Measurements from ENCODE around the gene NEDD4. TPM values are rescaled to one million over a fixed set of nuclear protein-coding genes. Genes with fewer than 3 reads are reported as not detected.
"Not testable (repeated sequence)": the region's sequence is repeated elsewhere in the genome, so short reads cannot be mapped to it uniquely, and the experiment has no call there.

The NEDD4 gene
- polyA plus RNA-seq, 3 donors, result 13.6 to 15.5 (median 13.6) TPM

DNA sequence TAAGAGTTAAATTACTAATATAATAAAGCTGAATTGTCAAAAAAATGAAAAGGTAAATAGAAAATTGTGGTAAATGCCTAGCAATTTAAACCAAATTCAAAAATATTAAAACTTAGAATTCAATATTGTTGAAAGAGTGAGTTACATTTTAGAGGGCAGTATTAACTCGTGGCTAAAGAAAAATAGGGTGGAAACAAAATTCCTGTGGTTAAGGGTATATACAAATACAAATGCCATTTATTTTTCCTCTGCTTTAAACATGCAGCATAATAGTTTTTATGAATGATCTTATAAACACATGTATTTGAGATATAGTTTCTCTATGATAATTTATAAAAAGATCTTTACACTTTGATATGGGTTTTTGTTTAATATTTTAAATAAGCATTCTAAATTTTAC, 79.0 kb downstream of the NEDD4 start:
- DNase-seq (ENCODE audit: extremely low read depth in 1 of 11, low read depth in 9 of 11, low spot score in 4 of 11), result no peak

GRCh38 chr15:55912982-55913381, 80.4 kb downstream of the NEDD4 start:
- DNase-seq (ENCODE audit: extremely low read depth in 1 of 11, low read depth in 9 of 11, low spot score in 4 of 11), result no peak

DNA sequence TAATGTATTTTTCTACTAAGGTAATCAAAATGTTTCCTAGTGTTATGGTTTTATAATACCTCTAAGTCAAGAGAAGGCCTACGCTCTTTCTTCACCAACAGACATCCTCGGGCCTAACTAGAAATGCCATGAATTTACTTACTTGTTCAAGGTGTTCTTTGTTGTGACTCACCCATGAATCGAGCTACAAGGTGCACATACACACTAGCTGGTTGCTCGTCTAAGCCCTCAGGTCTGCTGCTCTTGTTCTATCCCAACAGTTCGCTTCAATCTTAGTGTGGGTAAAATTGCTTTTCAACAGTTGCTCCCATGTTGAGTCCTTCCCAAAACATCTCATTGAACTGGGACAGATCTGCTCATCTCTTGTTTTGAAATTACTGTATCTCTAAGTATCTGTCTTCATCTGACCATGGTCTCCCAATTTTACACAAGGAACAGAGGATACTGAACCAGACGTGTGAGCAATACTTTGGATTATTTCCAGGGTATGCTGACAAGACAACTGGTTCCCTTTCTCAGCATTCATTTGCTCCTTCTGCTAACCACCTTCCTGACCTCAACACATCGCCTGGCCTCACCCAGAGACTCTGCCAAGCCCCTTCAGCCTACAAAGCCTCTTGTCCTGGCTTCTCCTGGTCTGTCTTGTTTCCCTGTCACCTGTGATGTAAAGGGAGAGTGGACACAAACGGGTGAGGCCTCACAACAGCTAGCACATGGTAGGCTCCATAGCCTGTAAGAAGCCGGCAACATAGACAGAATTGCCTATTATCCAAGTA, 84.2 kb downstream of the NEDD4 start:
- DNase-seq (ENCODE audit: extremely low read depth in 1 of 11, low read depth in 9 of 11, low spot score in 4 of 11), result no peak

- DNase-seq (ENCODE audit: extremely low read depth in 1 of 11, low read depth in 9 of 11, low spot score in 4 of 11), result no peak
Measured at GRCh38 chr15:55907797-55908196, 85.6 kb downstream of the NEDD4 start.

- no peak for DNase-seq (ENCODE audit: extremely low read depth in 1 of 11, low read depth in 9 of 11, low spot score in 4 of 11)
Measured at GRCh38 chr15:55902981-55903380, 90.4 kb downstream of the NEDD4 start.

DNA sequence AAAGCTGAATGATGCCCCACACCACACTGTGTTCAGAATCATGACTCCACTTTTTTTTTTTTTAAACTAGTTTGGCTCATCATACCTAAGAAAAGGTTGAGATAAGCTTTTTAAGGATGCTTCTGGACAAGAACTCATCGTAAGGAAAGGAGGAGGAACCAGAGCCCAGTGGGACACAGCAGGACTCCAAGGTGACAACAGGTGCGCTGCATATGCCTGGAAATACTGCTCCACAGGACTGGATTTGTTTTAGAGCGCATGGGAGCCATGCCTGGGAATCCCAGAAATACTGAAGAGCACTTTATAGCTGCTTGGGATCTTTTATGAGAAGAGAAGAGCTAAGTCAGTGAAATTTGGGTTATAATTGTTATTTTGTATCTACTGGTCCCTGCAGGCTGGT, 93.4 kb downstream of the NEDD4 start:
- no peak for DNase-seq (ENCODE audit: extremely low read depth in 1 of 11, low read depth in 9 of 11, low spot score in 4 of 11)

DNA sequence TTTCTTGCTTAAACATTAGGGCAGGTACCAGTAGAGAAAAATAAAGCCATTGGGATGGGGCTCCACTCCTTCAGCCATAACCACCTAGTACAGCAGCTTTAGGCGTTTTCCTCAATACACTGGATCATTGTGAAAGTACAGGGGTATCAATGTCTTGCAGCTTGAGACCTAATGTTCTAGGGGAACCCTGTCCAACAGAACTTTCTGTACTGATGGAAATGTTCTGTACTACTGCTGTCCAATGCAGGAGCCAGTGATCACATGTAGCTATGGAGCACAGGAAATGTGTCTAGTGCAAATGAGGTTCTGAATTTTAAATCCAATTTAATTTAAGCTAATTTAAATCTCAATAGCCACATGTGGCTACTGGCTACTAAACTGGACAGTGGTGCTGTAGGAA, 93.9 kb downstream of the NEDD4 start:
- no peak for DNase-seq (ENCODE audit: extremely low read depth in 1 of 11, low read depth in 9 of 11, low spot score in 4 of 11)

- peak in 4 of 11 donors; percentile 17 to 49 (median 25) for DNase-seq (ENCODE audit: extremely low read depth in 1 of 11, low read depth in 9 of 11, low spot score in 4 of 11)
Measured at GRCh38 chr15:55897560-55898336, 95.7 kb downstream of the NEDD4 start.

DNA sequence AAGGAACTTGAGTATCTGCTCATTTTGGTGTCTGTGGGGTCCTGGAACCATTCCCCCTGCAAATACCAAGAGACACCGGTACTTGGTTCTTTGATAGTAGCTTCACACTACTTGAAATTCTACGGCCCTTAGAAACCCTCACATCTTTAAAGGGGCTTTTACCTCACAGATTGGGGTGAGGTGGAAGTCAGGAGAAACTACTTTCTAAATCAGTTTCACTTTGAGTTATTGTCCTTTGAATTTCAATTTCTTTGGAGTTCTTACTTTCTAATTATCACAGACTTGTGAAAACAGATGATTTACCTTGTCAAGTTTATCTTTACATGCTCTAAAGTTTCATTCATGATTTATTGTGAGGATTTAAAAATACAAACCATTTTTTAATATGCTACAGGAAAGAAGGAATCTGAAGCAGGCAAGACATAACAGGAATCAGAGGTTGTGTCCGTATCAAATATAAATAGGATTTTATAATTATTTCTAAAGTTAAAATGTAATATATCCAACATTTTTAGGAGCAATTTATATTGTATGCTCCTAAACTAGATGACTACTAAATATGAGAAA, 98.9 kb downstream of the NEDD4 start:
- no peak for DNase-seq (ENCODE audit: extremely low read depth in 1 of 11, low read depth in 9 of 11, low spot score in 4 of 11)

DNA sequence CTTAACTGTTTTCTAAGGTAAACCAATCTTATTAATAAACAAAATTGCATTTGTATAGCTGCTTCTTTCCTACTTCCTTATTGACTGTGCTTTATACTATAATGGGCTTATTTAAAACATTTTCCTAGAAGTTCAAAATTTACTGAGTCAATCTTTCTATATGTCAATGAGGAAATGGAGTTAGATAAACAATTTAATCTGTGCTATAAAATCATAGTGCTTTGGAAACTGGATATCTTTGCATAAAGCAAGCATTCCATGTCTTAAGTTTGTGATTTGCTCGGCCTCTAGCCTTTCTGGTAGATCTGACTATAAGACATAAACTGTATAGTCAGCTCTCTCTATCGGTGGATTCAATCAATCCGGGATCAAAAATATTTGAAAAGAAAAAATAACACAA, 99.6 kb downstream of the NEDD4 start:
- DNase-seq (ENCODE audit: extremely low read depth in 1 of 11, low read depth in 9 of 11, low spot score in 4 of 11), result no peak

GRCh38 chr15:55891196-55891595, 102.2 kb downstream of the NEDD4 start:
- DNase-seq (ENCODE audit: extremely low read depth in 1 of 11, low read depth in 9 of 11, low spot score in 4 of 11), result no peak

DNA sequence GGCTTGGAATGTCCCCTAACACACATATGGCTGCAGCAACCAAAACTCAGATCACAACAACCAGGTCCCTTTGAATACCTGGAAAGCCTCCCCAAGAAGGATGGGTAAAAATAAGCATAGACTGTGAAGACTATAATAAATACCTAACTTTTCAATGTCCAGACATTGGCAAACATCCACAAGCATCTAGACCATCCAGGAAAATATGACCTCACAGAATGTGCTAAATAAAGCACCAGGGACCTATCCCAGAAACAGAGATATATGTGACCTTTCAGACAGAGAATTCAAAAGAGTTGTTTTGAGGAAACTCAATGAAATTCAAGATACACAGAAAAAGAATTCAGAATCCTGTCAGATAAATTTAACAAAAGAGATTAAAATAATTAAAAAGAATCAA, 109.2 kb downstream of the NEDD4 start:
- no peak for DNase-seq (ENCODE audit: extremely low read depth in 1 of 11, low read depth in 9 of 11, low spot score in 4 of 11)

- DNase-seq (ENCODE audit: extremely low read depth in 1 of 11, low read depth in 9 of 11, low spot score in 4 of 11), result no peak
Measured at GRCh38 chr15:55879181-55879580, 114.2 kb downstream of the NEDD4 start.

DNA sequence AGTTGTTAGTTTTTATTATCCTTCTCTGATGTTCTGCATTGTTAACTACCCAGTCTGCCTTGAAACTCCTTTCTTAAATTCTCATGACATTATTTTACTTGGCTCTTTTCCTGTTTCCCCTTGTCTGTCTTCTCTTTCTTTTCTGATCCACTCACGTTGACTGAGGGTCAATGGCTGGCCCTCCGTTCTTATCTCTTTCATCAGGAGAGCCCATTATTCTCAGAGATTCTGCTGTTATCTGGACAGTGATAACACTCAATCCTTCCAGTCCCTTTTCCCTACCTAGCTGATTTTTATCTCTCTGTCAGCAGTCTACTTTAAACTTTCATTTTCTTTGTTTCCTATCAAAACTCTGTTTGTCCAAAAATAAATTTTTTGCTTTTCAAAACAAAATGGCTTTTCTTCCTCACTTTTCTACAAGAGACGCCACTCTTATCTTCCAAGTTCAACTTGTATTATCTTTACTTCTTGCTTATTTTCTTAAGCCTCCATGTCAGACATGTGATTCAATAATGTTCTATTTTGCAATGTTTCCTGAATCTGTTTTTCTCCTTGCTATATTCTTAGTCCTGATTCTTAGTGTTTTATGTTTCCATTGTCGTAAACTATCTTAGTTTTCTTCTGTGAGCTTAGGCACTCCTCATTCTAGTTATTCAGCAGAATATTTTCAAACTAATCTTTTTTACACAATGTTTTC, 120.2 kb downstream of the NEDD4 start:
- no peak for DNase-seq (ENCODE audit: extremely low read depth in 1 of 11, low read depth in 9 of 11, low spot score in 4 of 11)

DNA sequence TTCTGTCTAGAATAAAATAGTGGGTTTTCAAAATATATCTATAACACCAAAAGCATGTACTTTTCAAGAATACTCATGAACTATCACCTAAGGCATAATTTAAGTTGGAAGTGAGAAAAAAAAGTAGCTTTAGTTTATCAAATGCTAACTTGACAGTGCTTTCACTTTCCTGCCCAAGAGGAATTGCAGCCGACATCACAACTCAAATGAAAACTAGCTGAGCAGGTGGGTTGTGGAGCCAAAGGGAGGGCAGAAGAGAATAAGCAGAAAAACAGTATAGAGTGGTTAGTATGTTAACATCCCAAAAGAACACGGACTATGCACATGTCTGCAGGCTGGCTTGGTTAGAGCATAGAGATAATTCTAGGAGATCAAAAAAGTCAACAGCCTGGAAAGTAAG, 120.9 kb downstream of the NEDD4 start:
- no peak for DNase-seq (ENCODE audit: extremely low read depth in 1 of 11, low read depth in 9 of 11, low spot score in 4 of 11)

DNA sequence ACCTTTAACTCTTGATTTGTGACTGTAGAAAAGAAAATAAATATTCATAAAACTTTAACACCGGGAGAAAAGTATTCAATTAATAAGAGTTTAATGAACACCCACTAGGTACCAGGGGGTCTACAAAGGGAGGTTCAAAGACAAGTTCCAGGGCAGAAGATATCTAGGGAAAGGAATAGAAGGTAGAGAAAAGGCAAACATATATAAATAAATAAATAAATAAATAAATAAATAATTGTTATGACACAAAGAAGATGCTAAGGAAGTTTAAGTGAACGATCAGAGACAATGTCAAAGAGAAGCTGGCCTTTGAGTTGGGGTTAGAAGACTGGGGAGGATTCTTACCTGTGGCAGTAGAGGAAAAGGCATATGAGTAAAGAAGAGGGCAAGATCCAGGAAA, 123.8 kb downstream of the NEDD4 start:
- no peak for DNase-seq (ENCODE audit: extremely low read depth in 1 of 11, low read depth in 9 of 11, low spot score in 4 of 11)

DNA sequence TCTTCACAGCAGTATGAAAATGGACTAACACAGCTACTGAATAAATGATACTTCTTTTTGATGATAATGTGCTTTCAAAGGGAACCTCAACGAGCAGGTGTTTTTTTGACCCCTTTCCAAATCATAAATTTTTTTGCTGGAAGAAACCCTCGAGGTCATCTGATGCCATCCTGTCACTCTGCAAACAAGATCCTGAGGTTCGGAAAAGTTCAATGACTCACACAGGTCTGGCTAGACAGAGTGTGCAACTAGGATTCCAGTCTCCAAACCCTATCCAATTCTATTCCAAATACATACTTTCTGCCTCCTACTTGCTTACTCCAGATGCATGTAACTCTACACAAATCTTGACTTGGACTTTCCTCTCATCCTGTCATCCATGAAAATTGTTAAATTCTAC, 124.7 kb downstream of the NEDD4 start:
- no peak for DNase-seq (ENCODE audit: extremely low read depth in 1 of 11, low read depth in 9 of 11, low spot score in 4 of 11)

DNA sequence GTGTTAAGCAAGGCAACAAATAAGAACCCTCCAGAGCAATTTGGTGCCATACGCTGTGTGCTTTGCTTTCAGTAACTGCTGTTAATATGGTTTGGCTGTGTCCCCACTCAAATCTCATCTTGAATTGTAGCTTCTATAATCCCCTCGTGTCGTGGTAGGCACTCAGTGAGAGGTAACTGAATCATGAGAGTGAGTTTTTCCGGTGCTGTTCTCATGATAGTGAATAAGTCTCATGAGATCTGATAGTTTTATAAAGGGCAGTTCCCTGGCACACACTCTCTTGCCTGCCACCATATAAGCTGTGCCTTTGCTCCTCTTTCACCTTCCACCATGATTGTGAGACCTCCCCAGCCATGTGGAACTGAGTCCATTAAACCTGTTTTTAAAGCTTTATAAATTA, 125.1 kb downstream of the NEDD4 start:
- DNase-seq (ENCODE audit: extremely low read depth in 1 of 11, low read depth in 9 of 11, low spot score in 4 of 11), result not testable (repeated sequence)

DNA sequence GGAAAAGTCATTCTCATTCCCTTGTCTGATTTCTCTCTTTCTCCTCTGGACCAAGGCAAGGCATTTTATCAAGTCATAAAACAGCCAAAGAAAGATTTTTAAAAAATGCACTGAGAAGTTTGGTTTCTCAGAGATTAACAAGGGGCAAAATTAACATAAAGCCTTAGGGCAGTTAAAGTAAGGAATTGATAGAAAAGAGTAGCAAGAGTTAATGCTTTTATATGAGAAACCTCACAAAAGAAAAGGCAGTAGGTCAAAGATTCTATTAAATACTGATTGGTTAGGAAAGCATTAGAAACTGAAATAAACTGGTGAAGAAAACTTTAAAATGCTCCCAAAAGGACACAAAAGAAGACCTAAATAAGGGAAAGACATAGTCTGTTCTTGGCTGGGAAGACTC, 129.5 kb downstream of the NEDD4 start:
- no peak for DNase-seq (ENCODE audit: extremely low read depth in 1 of 11, low read depth in 9 of 11, low spot score in 4 of 11)

GRCh38 chr15:55861115-55861514, 132.3 kb downstream of the NEDD4 start:
- DNase-seq (ENCODE audit: extremely low read depth in 1 of 11, low read depth in 9 of 11, low spot score in 4 of 11), result no peak

Data from renal cortex interstitium (tissue), 11 donors.